SHP77 treated with DMSO at 0.1 percent for 48 hours (cell line): ENCODE results near the gene ARHGDIA.

Experiments used
- DNase-seq: peaks from one replicate; lab custom pipeline; 2025; lab: John Stamatoyannopoulos, UW

ARHGDIA gene

GRCh38 chr17:81823820-81824550, 47.2 kb downstream of the ARHGDIA start:
- DNase-seq = no peak

- no peak for DNase-seq
These were observed 47.9 kb downstream of the ARHGDIA start for GRCh38 chr17:81822996-81823819.

GRCh38 chr17:81822312-81822637, 48.9 kb downstream of the ARHGDIA start:
- no peak for DNase-seq

- peak; percentile 89 for DNase-seq
These were observed 49.4 kb downstream of the ARHGDIA start for GRCh38 chr17:81821603-81822311.

GRCh38 chr17:81821147-81821546, 50.0 kb downstream of the ARHGDIA start:
- DNase-seq = no peak

GRCh38 chr17:81819708-81820107, 51.4 kb downstream of the ARHGDIA start:
- no peak for DNase-seq

GRCh38 chr17:81817758-81818147, 53.4 kb downstream of the ARHGDIA start:
- no peak for DNase-seq
